Activated effector memory CD4-positive, alpha-beta T cell treated with Interleukin-2 at 50 U/mL for 16 hours (primary cell): ENCODE measurements around the gene LPAR1.
"Not testable (repeated sequence)": the region's sequence is repeated elsewhere in the genome, so short reads cannot be mapped to it uniquely, and the experiment has no call there.

Source experiments
- DNase-seq: peaks from one replicate; pipeline ENCODE4 v3.0.0-alpha.2; 2020

The LPAR1 gene, protein sequence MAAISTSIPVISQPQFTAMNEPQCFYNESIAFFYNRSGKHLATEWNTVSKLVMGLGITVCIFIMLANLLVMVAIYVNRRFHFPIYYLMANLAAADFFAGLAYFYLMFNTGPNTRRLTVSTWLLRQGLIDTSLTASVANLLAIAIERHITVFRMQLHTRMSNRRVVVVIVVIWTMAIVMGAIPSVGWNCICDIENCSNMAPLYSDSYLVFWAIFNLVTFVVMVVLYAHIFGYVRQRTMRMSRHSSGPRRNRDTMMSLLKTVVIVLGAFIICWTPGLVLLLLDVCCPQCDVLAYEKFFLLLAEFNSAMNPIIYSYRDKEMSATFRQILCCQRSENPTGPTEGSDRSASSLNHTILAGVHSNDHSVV

DNA sequence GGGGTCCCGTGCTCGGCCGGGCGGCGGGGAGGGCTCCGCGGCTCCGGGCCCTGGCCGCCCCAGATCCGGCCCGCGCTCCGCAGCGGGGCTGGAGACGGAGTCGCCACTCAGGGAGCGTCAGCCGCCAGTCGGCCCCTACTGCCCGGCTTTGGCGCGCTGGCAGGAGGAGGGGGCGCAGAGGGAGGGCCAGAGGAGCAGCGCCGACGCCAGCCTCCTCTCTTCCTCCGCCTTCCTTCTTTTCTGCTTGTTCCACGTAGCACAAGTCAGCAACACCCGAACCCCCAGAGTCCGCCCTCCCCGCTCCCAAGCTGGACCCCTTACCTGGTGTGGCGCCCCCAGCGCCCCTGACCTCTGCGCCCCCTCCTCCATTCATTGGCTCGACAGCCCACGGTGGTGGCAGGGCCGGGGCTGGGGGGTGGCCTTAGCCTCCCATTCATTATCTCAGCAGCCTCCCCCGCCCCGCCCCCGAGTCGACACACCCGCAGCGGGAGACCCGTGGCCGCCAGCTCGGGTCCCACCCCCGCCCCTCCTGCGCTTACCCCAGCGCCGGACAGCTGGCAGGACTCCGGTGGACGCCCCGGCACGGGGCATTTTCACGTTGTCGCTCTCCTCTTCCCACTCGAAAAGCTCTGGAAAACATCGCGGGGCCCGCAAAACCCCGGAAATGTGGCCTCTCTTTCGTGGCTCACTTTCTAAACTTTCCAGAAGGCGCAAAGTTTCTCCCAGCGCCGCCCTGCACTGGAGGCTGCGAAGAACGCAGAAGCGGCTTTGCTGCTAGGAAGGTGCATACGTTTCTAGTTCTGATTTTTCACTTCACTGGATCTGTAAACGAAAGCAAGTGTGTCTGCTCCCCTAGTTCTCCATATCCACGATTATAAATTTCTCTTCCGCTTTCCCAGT is at the start of gene LPAR1:
LPAR1 (minus strand) TSS at position 140 of the 900 bp plus-strand sequence. CDS start 66,353 bp downstream, outside the sequence.
- no peak for DNase-seq

DNA sequence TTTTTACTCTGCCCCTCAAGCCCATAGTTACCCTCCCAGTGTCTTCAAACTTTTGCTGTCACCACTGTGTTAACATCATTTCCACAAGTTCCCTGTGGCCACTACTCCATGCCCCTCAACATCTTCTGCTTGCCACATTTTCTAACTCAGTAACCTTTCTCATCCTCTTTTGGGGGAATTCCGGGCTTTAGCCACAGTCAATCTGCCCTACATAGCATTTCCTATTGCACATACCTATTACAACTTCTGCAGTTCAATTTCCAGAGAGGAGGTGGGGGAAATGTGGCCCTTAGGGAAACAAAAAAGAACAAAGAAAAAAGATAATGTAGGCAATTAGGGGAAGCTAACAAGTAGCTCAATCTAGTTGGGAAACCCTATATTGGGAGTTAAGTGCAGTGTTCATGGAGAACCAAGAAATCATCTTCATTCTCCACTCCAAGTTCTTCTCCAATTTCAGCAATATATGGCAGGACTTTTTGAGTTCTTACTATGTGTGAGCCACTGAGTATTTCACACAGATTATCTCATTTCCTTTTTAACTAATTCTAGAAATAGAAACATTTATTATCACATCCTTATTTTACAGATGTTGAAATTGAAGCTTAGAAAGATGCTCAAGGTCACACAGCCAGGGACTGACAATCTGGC is 40.2 kb upstream of the LPAR1 start:
- DNase-seq: no peak

DNA sequence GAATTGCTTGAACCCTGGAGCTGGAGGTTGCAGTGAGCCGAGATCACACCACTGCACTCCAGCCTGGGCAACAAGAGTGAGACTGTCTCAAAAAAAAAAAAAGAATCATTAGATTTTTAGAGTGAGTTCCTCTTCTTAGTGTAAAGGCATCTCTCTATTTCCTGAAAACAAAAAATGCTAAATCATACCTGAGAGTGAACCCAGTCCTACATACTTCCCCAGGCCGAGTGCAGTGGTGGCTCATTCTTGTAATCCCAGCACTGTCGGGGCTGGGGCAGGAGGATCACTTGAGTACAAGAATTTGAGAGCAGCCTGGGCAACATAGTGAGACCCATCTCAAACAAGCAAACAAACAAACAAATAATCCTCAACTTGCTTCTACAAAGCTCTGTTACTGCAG is 38.2 kb upstream of the LPAR1 start:
- DNase-seq: no peak

DNA sequence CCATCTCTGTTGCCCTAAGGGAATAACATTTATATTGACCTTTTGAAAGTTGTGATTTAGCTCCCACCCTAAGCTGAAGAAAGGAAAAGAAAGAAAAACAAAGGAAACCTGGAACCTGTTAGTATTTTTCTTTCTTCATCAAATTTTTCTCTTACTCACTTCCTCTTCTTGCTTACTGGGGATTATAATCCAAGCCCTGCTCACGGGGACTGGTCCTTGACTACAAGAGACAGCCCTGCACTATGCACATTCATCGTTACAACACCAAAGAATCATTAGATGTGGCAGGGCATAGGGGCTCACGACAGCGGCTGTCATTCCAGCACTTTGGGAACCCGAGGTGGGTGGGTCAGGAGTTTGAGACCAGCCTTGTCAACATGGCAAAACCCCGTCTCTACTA is 37.8 kb upstream of the LPAR1 start:
- no peak for DNase-seq

DNA sequence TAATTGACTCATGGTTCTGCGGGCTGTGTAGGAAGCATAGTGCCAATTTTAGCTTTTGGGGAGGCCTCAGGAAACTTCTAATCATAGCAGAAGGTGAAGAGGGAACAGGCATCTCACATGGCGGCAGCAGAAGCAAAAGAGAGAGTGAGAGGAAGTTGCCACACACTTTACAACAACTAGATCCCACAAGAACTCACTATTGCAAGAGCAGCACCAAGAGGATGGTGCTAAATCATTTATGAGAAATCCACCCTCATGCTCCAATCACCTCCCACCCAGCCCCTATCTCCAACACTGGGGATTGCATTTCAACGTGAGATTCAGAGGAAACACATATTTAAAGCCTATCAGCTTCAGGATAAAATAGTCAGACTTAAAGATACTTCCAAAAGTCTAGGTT is 36.1 kb upstream of the LPAR1 start:
- DNase-seq: no peak

DNA sequence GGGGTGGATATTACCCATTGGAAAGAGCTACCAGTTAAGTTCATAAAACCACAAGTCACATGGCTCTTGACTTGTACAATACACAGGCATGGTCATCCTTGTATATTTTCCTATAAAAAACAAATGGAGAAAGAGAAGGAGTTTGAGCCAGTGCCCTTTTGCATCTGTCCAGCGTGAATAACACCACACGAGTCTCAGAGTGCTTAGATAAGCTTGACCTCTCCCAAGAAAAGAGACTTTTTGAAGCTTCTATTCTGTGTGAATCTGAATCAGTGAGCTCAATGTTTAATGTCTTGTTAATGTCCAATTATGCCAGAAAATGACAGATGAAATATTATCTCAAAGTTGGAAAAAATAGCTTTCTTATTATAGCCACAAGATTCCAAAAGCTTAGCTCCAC is 30.9 kb upstream of the LPAR1 start:
- no peak for DNase-seq

DNA sequence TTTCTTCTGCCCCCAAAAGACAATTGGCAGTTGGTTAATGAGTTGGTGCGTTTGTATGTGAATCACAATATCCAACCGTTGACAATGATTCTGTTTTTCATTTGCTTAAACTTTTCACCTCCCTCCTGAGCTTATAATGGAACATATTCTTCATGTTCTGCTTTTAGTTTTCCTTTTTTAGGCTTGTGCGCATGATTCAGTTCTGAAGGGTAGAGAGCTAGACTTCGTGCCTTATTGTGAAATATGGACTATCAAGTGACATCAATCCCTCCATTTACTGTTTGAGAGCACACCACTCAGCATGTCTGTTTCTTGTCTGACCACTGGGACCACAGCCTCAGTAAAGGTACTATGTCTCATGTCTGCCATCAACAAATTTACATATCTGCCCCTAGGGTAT is 30.5 kb upstream of the LPAR1 start:
- DNase-seq: no peak

DNA sequence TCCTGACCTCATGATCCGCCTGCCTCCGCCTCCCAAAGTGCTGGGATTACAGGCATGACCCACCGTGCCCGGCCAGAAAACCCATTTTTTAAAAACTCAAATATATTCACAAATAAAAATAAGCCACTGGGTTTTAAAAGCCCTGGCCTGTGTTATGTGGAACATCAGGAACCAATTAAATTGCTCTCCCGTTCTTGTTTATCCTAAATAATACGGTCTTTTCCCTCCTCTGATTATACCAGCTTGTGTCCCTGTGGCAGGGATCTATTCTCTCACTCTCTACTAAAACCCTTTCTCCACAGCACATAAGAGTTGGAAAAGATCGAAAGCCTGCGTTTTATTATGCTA is 30.1 kb upstream of the LPAR1 start:
- no peak for DNase-seq

DNA sequence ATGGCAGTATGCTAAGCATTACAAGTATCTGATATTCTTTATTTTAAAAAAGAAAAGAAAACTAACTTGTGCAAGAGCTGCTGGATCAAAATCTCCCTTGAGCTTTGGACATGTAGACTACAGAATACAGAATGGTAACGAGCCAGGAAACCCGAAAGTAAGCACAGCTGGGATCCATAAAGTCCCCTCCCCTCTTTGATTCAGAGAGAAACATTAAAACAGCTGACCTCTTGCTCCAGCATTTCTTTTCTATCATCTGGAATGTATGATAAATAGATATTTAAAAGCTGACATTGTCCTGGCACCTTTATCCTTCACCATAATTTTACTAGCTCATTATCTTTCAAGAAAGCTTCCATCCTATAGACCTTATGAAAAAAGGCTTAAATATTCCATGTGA is 28.2 kb upstream of the LPAR1 start:
- DNase-seq: no peak

DNA sequence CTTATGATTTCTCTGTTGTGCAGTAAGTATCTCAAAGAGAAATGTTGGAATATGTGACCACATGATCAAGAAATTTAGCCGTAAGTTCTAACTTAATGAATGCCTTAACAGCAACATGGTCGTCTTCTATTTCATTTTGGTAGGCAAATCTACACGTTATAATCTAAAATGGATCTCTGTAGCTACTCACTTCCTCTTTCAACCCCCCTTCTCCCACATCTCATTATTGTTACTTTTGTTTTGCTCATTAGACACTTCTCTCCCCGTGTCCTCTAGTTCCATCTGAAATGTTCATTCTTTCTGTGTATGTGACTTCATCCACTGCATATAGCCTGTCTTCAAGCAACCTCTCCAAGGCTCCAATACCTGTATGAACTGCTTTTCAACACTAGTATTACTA is 27.1 kb upstream of the LPAR1 start:
- DNase-seq: no peak

DNA sequence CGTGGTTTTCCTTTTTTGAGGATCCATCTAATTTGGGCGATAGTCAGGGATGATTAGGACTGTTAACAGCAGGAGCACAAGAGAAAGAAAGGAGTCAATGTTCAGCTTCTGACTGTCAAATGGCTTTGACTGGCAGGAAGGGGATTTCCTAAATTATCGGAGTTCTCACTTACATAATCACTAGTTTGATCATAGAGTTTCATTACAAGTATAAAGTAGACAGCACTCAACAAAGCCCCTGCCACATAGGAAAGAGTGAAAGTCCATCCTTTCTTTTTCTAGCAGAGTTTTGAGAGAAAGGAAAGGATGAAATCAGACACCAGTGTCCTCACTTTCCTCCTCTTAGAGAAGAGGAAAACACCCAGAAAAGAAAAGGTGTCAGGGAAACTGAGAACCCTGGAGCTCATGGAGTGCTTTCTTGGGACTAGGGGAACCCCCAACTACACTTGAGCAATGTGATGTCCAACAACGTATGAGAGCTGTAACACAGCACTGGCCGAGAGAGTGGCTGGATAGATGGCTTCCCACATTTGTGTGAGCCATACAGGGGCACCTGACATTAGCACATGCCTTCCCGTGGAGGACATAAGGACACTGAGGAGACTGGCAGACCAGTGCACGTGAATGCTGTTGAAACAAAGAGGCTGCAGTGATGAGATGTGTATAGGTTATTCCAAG is 26.0 kb upstream of the LPAR1 start:
- no peak for DNase-seq

DNA sequence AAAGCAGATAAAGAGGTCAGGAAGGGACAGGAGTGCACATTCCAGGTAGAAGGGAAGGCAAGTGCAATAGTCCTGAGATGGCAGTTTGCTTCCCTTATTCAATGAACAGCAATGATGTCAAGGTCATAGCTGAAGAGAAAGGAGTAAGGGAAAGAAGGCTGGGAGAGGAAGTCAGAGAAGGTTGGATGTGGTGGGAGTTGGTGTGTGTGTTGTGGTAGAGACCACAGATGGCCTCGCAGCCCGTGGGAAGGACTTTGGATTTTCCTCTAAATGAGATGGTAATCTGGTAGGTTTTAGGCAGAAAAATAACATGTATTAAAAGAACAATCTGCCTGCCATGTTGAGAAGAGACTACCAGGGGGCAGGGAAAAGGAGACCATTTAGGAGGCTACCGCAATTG is 25.1 kb upstream of the LPAR1 start:
- DNase-seq: no peak

DNA sequence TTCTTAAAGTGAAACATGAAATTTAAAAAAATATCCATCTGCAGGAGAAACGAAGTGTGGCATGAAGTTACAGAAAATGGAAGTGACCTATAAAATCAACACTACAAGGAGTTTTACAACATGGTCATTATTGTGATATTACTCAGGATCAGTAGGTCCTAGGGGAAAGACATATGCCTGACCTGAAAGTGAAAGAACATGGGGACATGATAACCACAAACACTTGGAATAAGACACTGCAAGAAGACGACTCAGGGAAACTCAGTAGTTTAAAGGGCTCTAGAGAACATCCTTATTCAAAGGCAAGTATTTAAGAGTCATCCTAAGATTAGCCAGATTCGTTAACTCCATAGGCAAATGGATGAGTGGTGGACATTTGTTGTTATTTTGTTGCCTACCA is 19.9 kb upstream of the LPAR1 start:
- no peak for DNase-seq

DNA sequence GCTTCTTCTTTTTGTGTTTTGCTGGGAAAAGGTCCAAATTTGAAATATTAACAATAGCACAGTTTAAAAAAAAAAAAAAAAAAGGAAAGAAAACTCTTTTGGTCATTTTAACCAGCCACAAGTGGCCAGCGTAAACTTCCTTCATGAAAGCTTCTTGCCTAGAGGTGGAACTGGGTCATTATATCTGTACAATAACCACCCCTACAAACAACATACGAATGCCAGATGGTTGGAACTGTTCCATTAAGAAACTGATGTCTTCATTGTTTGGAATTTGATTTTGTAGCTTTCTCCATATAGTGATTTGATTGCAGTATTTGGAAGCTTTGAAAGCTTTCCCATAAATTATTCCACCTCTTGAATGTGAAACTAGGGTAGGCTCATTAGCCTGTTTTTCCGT is 18.3 kb upstream of the LPAR1 start:
- DNase-seq: no peak

DNA sequence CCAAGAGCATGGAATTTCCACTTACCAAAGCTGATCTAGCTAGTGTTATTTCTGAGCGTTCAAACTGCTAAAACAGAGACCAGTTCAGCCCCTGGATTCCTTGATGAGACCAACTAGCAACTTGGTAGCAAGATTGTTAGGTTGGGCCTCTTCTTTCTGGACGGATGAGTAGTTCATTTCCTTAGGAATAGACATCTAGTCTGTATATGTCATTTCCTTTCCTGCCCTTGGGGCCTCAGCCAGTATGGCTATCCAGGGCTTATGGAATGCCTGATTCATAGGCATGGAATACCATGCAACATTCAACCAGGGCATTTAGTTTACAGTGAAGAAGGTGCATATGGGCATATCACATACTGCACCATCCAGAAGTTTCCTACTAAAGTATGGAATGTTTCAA is 14.5 kb upstream of the LPAR1 start:
- DNase-seq: no peak

DNA sequence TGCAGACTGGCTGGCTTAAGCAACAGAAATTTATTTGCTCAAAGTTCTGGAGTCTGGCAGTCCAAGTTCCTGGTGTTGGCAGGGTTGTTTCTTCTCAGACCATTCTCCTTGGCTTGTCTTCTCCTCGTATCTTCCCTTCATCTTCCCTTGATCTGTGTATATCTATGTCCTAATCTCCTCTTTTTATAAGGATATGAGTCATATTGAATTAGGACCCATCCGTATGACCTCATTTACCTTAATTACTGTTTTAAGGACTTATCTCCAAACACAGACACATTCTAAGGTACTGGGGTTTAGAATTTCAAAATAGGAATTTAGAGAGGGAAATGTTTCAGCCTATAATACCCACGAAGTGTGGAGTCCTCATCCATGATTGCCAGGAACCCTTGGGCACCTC is 13.1 kb upstream of the LPAR1 start:
- no peak for DNase-seq

DNA sequence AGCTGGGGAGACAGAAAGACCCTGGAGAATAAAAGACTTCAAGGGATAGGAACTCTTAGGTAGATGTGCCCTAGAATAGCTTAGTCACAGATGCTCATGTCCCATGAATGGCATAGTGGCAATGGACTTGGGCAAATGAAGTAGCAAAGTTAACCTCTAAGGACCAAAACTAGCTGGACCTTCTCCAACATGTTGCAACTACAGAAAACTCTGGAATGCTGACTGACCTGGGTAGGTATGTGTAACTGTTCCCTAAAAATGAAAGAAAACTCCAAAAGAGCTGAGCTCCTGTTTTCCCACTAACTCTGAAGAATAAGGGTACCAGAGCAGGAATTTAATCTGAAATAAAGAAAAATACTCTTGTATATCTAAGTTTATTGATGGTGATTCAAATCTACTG is 12.5 kb upstream of the LPAR1 start:
- DNase-seq: no peak

DNA sequence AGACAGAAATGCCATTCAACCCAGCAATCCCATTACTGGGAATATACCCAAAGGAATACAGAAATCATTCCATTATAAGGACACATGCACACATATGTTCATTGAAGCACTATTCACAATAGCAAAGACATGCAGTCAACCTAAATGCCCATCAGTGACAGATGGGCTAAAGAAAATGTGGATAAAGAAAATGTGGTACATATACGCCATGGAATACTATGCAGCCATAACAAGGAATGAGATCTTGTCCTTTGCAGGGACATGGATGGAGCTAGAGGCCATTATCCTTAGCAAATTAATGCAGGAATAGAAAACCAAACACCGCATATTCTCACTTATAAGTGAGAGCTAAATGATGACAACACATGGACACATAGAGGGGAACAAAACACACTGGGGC is 9.0 kb upstream of the LPAR1 start:
- DNase-seq: not testable (repeated sequence)

DNA sequence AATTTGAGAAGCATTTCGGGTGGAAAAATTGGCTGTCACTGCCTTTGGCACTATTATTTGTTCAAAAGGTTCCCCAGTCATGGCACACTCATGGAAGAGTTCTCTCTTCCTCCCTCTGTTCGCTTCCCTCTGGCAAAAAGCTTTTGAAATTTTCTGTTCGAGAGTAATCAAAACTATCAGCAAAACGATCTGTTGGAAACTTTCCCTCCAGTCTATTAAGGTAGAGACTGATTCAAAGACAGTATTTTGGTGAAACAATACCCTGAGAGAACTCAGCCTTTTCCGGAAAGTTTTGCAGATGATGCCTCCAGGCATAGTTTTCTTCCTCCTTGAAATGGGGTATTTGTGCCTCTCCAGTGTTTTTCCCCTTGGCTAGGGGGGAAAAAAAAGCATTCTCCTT is 3.6 kb upstream of the LPAR1 start:
- DNase-seq: no peak

DNA sequence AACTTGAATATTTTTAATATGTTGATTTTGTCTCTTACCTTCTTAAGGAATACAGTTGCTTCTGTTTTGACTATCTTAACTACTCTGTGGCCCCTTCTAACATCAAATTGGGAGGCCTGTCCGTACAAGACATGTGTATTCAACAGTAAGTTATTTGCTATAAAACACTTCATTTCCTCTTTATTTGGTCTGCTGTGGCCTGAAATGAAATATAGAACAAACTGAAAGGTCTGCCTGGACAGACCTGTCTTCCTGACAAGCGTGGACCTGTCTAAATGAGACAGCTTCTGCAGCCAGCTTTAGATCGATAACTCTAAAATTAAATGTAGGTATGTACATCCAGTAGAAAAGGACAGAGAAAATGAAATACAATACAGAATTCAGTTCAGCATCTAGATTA is 2.2 kb upstream of the LPAR1 start:
- no peak for DNase-seq

DNA sequence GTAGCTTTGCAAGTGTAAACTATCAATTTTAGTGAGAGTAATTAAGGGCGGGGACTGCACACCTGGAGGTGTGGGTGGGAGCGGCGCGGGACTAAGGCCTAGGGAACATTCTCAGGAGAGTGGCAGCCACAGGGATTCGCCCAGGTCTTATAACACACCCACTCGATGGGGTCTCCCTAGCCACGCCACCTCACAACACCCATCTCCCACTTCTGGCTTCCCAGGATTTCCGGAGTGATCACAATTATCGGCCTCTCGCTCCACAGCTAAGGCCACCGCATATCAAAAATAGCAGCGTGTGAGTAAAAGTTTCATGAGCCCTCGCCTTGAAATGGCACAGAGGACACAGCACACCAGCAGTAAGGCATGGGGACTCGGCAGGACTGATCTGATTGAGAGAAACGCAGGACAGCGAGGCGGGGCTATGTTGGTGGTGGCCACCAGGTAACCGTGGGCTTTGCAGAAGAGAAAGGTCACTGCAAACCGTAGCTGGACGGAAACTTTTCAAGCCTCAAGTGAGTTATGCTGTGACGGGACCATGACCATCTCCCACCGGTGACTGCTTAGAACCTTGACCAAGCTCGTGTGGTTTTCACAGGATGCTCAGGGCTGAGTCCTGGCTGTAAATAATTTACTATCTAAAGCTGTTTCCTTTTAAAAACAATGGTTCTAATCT is 1.1 kb upstream of the LPAR1 start:
- no peak for DNase-seq

DNA sequence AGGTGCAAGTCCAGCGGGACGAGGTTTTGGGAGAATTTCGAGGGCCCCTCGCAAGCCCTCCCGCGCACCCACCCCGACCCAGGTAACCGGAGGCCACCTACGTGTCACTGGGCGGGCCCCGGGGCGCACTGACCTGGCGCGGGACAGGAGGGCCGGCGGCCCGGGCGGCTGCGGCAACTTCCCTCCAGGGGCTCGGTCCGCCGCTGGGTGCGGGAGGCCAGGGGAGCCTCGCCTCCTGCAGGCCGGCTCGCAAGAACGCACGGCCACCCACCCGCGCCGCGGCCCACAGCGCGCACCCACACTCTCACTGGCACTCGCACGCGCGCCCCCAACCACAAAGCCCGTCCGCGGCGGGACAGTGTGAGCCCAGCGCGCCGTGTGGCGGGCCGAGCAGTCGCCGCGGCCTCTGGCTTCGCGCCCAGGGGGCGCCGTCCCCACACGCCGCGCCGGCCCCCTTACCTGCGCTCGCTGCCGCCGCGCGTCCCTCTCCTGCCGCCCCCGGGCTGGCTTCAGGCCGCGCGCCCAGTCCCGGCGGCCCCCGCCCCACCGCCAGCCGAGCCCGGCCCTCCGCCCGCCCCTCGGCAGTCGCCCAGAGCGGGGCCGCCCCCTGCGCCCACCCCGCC is 451 bp downstream of the LPAR1 start:
- DNase-seq: no peak
